Upper lobe of left lung (tissue), 4 donors: Measurements from ENCODE around the gene CHD5.

Source experiments
- EP300 ChIP-seq, 4 donors: sonication (generic); formaldehyde crosslinking; IDR thresholded peaks; one replicate each; pipeline ENCODE4 v1.5.1; 2017; ENCODE audit warnings: antibody characterized with exemption in 4 of 4, control low read depth in 2 of 4
- POLR2A ChIP-seq, 4 donors: fragments of 450-650 bp; IDR thresholded peaks; one replicate each; pipeline ENCODE4 v1.5.1; 2016 to 2017; ENCODE audit warnings: antibody characterized with exemption in 4 of 4, mild to moderate bottlenecking in 2 of 4
- TF ChIP-seq, protein P1 (sequence below), 6 experiments: fragments of 450-650 bp in 4 of 6; fragments of 200-600 bp in 2 of 6; sonication (generic) in 2 of 6; IDR thresholded peaks; one replicate each; pipeline ENCODE4 v1.5.1; 2016 to 2019; ENCODE audit warnings: antibody characterized with exemption in 6 of 6

DNA sequence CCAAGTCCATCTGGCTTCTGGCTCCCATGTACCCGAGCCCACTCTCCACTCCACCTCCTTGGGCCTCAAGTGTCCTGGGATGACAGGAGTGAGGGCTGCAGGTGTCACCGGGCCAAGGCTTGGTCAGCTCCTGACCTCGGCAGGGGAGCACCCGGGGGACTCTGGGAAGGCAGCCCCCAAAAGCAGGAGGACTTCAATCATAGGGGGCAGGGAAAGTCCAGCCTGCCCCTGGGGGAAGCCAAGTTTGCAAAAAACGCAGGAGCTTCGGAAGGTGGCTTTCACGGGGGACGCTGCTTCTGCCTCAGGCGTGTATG lies 77.6 kb downstream of the CHD5 start:
- TF ChIP-seq, protein P1, sequence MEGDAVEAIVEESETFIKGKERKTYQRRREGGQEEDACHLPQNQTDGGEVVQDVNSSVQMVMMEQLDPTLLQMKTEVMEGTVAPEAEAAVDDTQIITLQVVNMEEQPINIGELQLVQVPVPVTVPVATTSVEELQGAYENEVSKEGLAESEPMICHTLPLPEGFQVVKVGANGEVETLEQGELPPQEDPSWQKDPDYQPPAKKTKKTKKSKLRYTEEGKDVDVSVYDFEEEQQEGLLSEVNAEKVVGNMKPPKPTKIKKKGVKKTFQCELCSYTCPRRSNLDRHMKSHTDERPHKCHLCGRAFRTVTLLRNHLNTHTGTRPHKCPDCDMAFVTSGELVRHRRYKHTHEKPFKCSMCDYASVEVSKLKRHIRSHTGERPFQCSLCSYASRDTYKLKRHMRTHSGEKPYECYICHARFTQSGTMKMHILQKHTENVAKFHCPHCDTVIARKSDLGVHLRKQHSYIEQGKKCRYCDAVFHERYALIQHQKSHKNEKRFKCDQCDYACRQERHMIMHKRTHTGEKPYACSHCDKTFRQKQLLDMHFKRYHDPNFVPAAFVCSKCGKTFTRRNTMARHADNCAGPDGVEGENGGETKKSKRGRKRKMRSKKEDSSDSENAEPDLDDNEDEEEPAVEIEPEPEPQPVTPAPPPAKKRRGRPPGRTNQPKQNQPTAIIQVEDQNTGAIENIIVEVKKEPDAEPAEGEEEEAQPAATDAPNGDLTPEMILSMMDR (IDR thresholded peaks at IDR 0.05), result no peak
- TF ChIP-seq POLR2A (IDR thresholded peaks at IDR 0.05) (no peak), EP300 (IDR thresholded peaks at IDR 0.05) (no peak)
